CD14-positive monocyte (primary cell): ENCODE results near the gene PTPRE. TPM values are rescaled to one million over a fixed set of nuclear protein-coding genes. Genes with fewer than 3 reads are reported as not detected.

Experiments used
- DNase-seq, 3 donors: peaks; one replicate each; pipeline ENCODE4 v3.0.0-alpha.2; 2011 to 2022
- H2AFZ ChIP-seq: 2 replicates; pipeline ENCODE4 v1.6.0; 2012; ENCODE audit warnings: mild to moderate bottlenecking, low read depth, low read length, inconsistent platforms; ENCODE audit not compliant: insufficient read depth, poor library complexity, severe bottlenecking
- H3K27ac ChIP-seq, 2 donors: 1 replicate in 1 of 2; 2 replicates in 1 of 2; pipeline ENCODE4 v1.5.1; 2012 to 2013; ENCODE audit warnings: low read length in 2 of 2, control low read depth in 1 of 2, inconsistent platforms in 1 of 2, low read depth in 1 of 2, mild to moderate bottlenecking in 1 of 2
- H3K27me3 ChIP-seq, 2 donors: one replicate each; pipeline versions ENCODE4 v1.6.0 to v1.6.1; 2011 to 2013; ENCODE audit warnings: low read length in 2 of 2; ENCODE audit not compliant: control insufficient read depth in 2 of 2, insufficient read depth in 2 of 2
- H3K36me3 ChIP-seq, 2 donors: replicated peaks in 1 of 2; 1 replicate in 1 of 2; 2 replicates in 1 of 2; pipeline versions ENCODE4 v1.5.1 to v1.6.1; 2012 to 2013; ENCODE audit warnings: low read length in 2 of 2, control low read depth in 1 of 2, inconsistent platforms in 1 of 2, mild to moderate bottlenecking in 1 of 2; ENCODE audit not compliant: insufficient read depth in 2 of 2, control insufficient read depth in 1 of 2
- H3K4me1 ChIP-seq, 2 donors: 1 replicate in 1 of 2; 2 replicates in 1 of 2; pipeline versions ENCODE4 v1.5.1 to v1.6.1; 2012 to 2013; ENCODE audit warnings: low read length in 2 of 2, control low read depth in 1 of 2, inconsistent platforms in 1 of 2, mild to moderate bottlenecking in 1 of 2, moderate library complexity in 1 of 2; ENCODE audit not compliant: insufficient read depth in 2 of 2, control insufficient read depth in 1 of 2
- H3K4me2 ChIP-seq: replicated peaks from 2 replicates; pipeline ENCODE3; 2012; ENCODE audit warnings: low read length, moderate library complexity, mild to moderate bottlenecking; ENCODE audit not compliant: poor library complexity, severe bottlenecking; ENCODE audit errors: extremely low read depth
- H3K4me3 ChIP-seq, 3 experiments: fragments of 200-600 bp in 1 of 3; sonication (generic) in 1 of 3; replicated peaks in 1 of 3; 1 replicate in 2 of 3; 2 replicates in 1 of 3; pipeline ENCODE4 v1.5.1; 2011 to 2013; ENCODE audit warnings: low read length in 3 of 3, mild to moderate bottlenecking in 3 of 3, control low read depth in 2 of 3, low read depth in 2 of 3, inconsistent platforms in 1 of 3, moderate library complexity in 1 of 3
- H3K79me2 ChIP-seq: 2 replicates; pipeline ENCODE4 v1.6.0; 2012; ENCODE audit warnings: mild to moderate bottlenecking, control low read depth, inconsistent platforms, low read length, moderate library complexity; ENCODE audit not compliant: insufficient read depth
- H3K9ac ChIP-seq: 2 replicates; pipeline ENCODE4 v1.6.0; 2017; ENCODE audit warnings: low read length, mild to moderate bottlenecking; ENCODE audit not compliant: insufficient read depth, poor library complexity, severe bottlenecking
- H3K9me3 ChIP-seq, 2 donors: replicated peaks in 1 of 2; 1 replicate in 1 of 2; 2 replicates in 1 of 2; pipeline versions ENCODE4 v1.5.1 to v1.6.1; 2012 to 2013; ENCODE audit warnings: low read length in 2 of 2, control low read depth in 1 of 2; ENCODE audit not compliant: control insufficient read depth in 1 of 2, insufficient read depth in 1 of 2
- H4K20me1 ChIP-seq: 2 replicates; pipeline ENCODE4 v1.6.0; 2012; ENCODE audit warnings: mild to moderate bottlenecking, low read length, control low read depth, moderate library complexity; ENCODE audit not compliant: insufficient read depth
- H3K27ac Mint-ChIP-seq, 7 donors: one replicate each; pipeline ENCODE4 v1.8.0; 2020; ENCODE audit warnings: mild to moderate bottlenecking in 7 of 7, mixed read lengths in 7 of 7, moderate library complexity in 6 of 7, inconsistent platforms in 2 of 7
- H3K27me3 Mint-ChIP-seq, 3 donors: one replicate each; pipeline ENCODE4 v1.8.0; 2021 to 2022; ENCODE audit warnings: low read depth in 3 of 3, mild to moderate bottlenecking in 3 of 3, mixed read lengths in 3 of 3, moderate library complexity in 3 of 3, inconsistent platforms in 1 of 3
- H3K36me3 Mint-ChIP-seq, 2 donors: one replicate each; pipeline ENCODE4 v1.8.0; 2020; ENCODE audit warnings: mixed read lengths in 2 of 2, inconsistent platforms in 1 of 2, mild to moderate bottlenecking in 1 of 2
- H3K4me1 Mint-ChIP-seq: one replicate; pipeline ENCODE4 v1.8.0; 2020; ENCODE audit warnings: mild to moderate bottlenecking, mixed read lengths
- H3K4me3 Mint-ChIP-seq, 2 donors: one replicate each; pipeline ENCODE4 v1.8.0; 2020; ENCODE audit warnings: mild to moderate bottlenecking in 2 of 2, mixed read lengths in 2 of 2, moderate library complexity in 1 of 2
- H3K9me3 Mint-ChIP-seq, 7 donors: one replicate each; pipeline ENCODE4 v1.8.0; 2020 to 2022; ENCODE audit warnings: mixed read lengths in 7 of 7, mild to moderate bottlenecking in 6 of 7, moderate library complexity in 6 of 7, inconsistent platforms in 2 of 7
- CTCF ChIP-seq: fragments of 200-600 bp; IDR thresholded peaks from one replicate; pipeline ENCODE4 v1.8.0; 2022; ENCODE audit warnings: antibody characterized with exemption, mild to moderate bottlenecking
- WGBS: methylation state at CpG from one replicate; pipeline ENCODE4 v1.1.5; 2013; ENCODE audit warnings: missing lambda C conversion rate; ENCODE audit not compliant: insufficient coverage; 5-methylcytosine and 5-hydroxymethylcytosine counted together
- intact Hi-C, 2 donors: fragments of 100-400 bp; cut with micrococcal nuclease; formaldehyde crosslinking; loops; one replicate each; pipeline versions ENCODE4 v1.15.0 to v1.15.1; 2023
- polyA plus RNA-seq, 3 donors: library from polyadenylated mRNA; depleted of rRNA in 1 of 3; unstranded in 2 of 3; stranded (reverse) in 1 of 3; fragments of 300-500 nt in 2 of 3; fragments of >200 nt in 1 of 3; fragmentation: Illumina TruSeq in 2 of 3; gene quantifications; 1 replicate in 2 of 3; 2 replicates in 1 of 3; pipeline ENCODE4 v1.2.3, GENCODE V29; 2012 to 2021

Gene PTPRE
- polyA plus RNA-seq, 3 donors, result 95.2 to 271 (median 125) TPM

- TF ChIP-seq CTCF, result no peak
- Histone ChIP-seq H3K9me3 (no peaks in the 10 kb centered on the region), H3K79me2 (peaks cover 97% of the 10 kb centered on the region), H3K36me3 (peaks cover 89 to 100% of the 10 kb centered on the region in 2 donors), H3K4me3 (no peak overlapping the region), H4K20me1 (no peaks in the 10 kb centered on the region), H3K27me3 (no peaks in the 10 kb centered on the region), H3K4me2 (no peak overlapping the region), H3K4me1 (no peaks in the 10 kb centered on the region), H3K9ac (no peak overlapping the region), H2AFZ (no peak overlapping the region), H3K27ac (no peak overlapping the region)
- H3K27ac Mint-ChIP-seq, result no peak overlapping the region
- peaks cover 0 to 2% (median 0%) of the 10 kb centered on the region in 3 donors for H3K27me3 Mint-ChIP-seq
- no peak overlapping the region for H3K4me3 Mint-ChIP-seq
- DNase-seq, result no peak
- H3K36me3 Mint-ChIP-seq, result peaks cover 33 to 43% of the 10 kb centered on the region in 2 donors
- H3K4me1 Mint-ChIP-seq, result no peaks in the 10 kb centered on the region
- intact Hi-C loops, result no loop called here
- no peaks in the 10 kb centered on the region for H3K9me3 Mint-ChIP-seq
- 93% methylated on average over 2 of the region's 4 CpGs for WGBS
These were observed 202.8 kb downstream of the PTPRE start for GRCh38 chr10:128109707-128110106.

DNA sequence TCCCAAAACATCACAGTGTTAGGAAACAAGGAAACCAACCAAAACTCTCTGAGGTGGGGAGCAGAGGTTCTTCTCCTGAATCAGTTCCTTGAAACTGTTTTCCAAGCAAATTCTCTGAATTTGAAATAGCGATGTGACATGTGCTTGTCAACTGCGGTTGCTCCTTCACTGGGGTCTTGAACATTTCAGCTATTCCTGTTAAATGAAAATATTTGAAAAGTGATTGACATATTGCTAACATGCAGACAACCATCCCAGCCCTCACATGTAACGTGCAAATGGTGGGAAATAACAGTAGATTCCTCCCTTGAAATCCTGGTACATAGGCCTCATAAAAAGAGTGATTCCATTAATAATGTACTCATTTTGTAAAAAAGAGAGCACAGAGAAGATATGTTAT is 203.4 kb downstream of the PTPRE start:
- Mint-ChIP-seq H3K4me1 (no peaks in the 10 kb centered on the region), H3K4me3 (no peak overlapping the region), H3K27ac (peak overlapping the region in 1 of 7 donors; percentile 8), H3K9me3 (no peaks in the 10 kb centered on the region), H3K36me3 (peaks cover 34 to 50% of the 10 kb centered on the region in 2 donors), H3K27me3 (no peaks in the 10 kb centered on the region)
- Histone ChIP-seq H3K27ac (no peak overlapping the region), H3K4me1 (no peaks in the 10 kb centered on the region), H3K4me2 (no peak overlapping the region), H3K27me3 (no peaks in the 10 kb centered on the region), H3K36me3 (peaks cover 86 to 100% of the 10 kb centered on the region in 2 donors), H3K4me3 (no peak overlapping the region), H3K9ac (no peak overlapping the region), H2AFZ (no peak overlapping the region), H3K9me3 (no peaks in the 10 kb centered on the region), H3K79me2 (peaks cover 97% of the 10 kb centered on the region), H4K20me1 (no peaks in the 10 kb centered on the region)
- intact Hi-C loops, result no loop called here
- no peak for TF ChIP-seq CTCF
- no CpG with 5 or more reads among the region's 3 CpGs for WGBS
- DNase-seq, result no peak
